ENCODE measurements around the gene ZBP1.

GRCh38 chr20:57654363-57654997 is 34.3 kb upstream of the ZBP1 start:
- TF ChIP-seq CTCF (IDR thresholded peaks at IDR 0.05): peak; percentile 85 to 94 (median 90)
- no peak for TF ChIP-seq POLR2A (IDR thresholded peaks at IDR 0.05)
